GM12878 (cell line): Measurements from ENCODE around the gene ERN1. TPM values are rescaled to one million over a fixed set of nuclear protein-coding genes. Genes with fewer than 3 reads are reported as not detected.
A peak's percentile ranks its signal among the peaks of the same experiment; 100 is the strongest.

ENCODE experiments used
- ATF2 ChIP-seq: IDR thresholded peaks from 2 replicates; pipeline ENCODE4 v1.6.1; 2012; ENCODE audit warnings: low read length, inconsistent platforms
- EGR1 ChIP-seq, 2 experiments: IDR thresholded peaks; 1 replicate in 1 of 2; 2 replicates in 1 of 2; pipeline ENCODE4 v1.6.1; 2011 to 2012; ENCODE audit warnings: low read depth in 2 of 2, low read length in 2 of 2, borderline replicate concordance in 1 of 2, mild to moderate bottlenecking in 1 of 2, moderate library complexity in 1 of 2
- ESRRA ChIP-seq: IDR thresholded peaks from 2 replicates; pipeline ENCODE4 v1.6.1; 2012; ENCODE audit warnings: mild to moderate bottlenecking, low read length, improper control_type of control experiment
- FOS ChIP-seq: IDR thresholded peaks from 3 replicates; pipeline ENCODE4 v1.6.1; 2011; ENCODE audit warnings: borderline replicate concordance; ENCODE audit not compliant: insufficient read length; ENCODE audit errors: extremely low read depth
- HDGF ChIP-seq: fragments of 450-650 bp; IDR thresholded peaks from 2 replicates; pipeline ENCODE4 v1.6.1; 2016; ENCODE audit warnings: antibody characterized with exemption
- IRF3 ChIP-seq: fragments of 450-650 bp; IDR thresholded peaks from 2 replicates; pipeline ENCODE4 v1.6.1; 2014; ENCODE audit warnings: mild to moderate bottlenecking
- IRF5 ChIP-seq: fragments of 450-650 bp; IDR thresholded peaks from 2 replicates; pipeline ENCODE4 v1.6.1; 2017; ENCODE audit warnings: borderline replicate concordance
- JUND ChIP-seq: IDR thresholded peaks from 2 replicates; pipeline ENCODE4 v1.6.1; 2012; ENCODE audit warnings: low read depth, mild to moderate bottlenecking, low read length, improper control_type of control experiment, moderate library complexity
- KDM1A ChIP-seq: fragments of 200-600 bp; sonication (generic); IDR thresholded peaks from 2 replicates; pipeline ENCODE4 v1.6.1; 2016; ENCODE audit warnings: borderline replicate concordance
- MTA2 ChIP-seq: fragments of 450-650 bp; IDR thresholded peaks from 2 replicates; pipeline ENCODE4 v1.6.1; 2016; ENCODE audit warnings: low read depth, mild to moderate bottlenecking, moderate library complexity
- MYC ChIP-seq: IDR thresholded peaks from 2 replicates; pipeline ENCODE4 v1.6.1; 2011; ENCODE audit warnings: mild to moderate bottlenecking, low read length, moderate library complexity, inconsistent platforms; ENCODE audit not compliant: insufficient read depth, insufficient replicate concordance, insufficient read length, severe bottlenecking
- NBN ChIP-seq: fragments of 450-650 bp; IDR thresholded peaks from 2 replicates; pipeline ENCODE4 v1.6.1; 2016
- NFYA ChIP-seq: IDR thresholded peaks from 2 replicates; pipeline ENCODE4 v1.6.1; 2011; ENCODE audit warnings: low read depth, mild to moderate bottlenecking, low read length, improper control_type of control experiment, borderline replicate concordance
- NKRF ChIP-seq: fragments of 450-650 bp; conservative IDR thresholded peaks from 2 replicates; pipeline ENCODE4 v1.6.1; 2017; ENCODE audit warnings: mild to moderate bottlenecking, moderate library complexity
- PAX8 ChIP-seq: fragments of 450-650 bp; IDR thresholded peaks from 2 replicates; pipeline ENCODE4 v1.6.1; 2017; ENCODE audit warnings: mild to moderate bottlenecking, moderate library complexity
- RAD51 ChIP-seq: fragments of 450-650 bp; IDR thresholded peaks from 2 replicates; pipeline ENCODE4 v1.6.1; 2016; ENCODE audit warnings: moderate library complexity, mild to moderate bottlenecking, inconsistent platforms
- RB1 ChIP-seq: fragments of 450-650 bp; formaldehyde crosslinking; IDR thresholded peaks from 2 replicates; pipeline ENCODE4 v1.6.1; 2017; ENCODE audit warnings: mild to moderate bottlenecking, borderline replicate concordance
- SKIL ChIP-seq: fragments of 450-650 bp; IDR thresholded peaks from 2 replicates; pipeline ENCODE4 v1.6.1; 2017; ENCODE audit warnings: mild to moderate bottlenecking, low read depth, inconsistent platforms; ENCODE audit not compliant: poor library complexity, severe bottlenecking
- SREBF2 ChIP-seq: IDR thresholded peaks from 2 replicates; pipeline ENCODE4 v1.6.1; 2012; ENCODE audit warnings: mild to moderate bottlenecking, low read length
- SRF ChIP-seq, 2 experiments: IDR thresholded peaks; 2 replicates each; pipeline ENCODE4 v1.6.1; 2011; ENCODE audit warnings: low read depth in 2 of 2, low read length in 2 of 2, mild to moderate bottlenecking in 1 of 2, moderate library complexity in 1 of 2
- SUZ12 ChIP-seq: fragments of 200-600 bp; sonication (generic); IDR thresholded peaks from one replicate; pipeline ENCODE4 v1.6.1; 2018; ENCODE audit warnings: antibody characterized with exemption, mild to moderate bottlenecking; ENCODE audit not compliant: unreplicated experiment
- polyA plus RNA-seq, 11 experiments: library from polyadenylated mRNA; depleted of rRNA in 4 of 11; unstranded in 6 of 11; stranded (reverse) in 5 of 11; fragments of >200 nt; fragmentation: Nextera tagmentation in 4 of 11; fragmentation: Illumina TruSeq in 1 of 11; extraction: Ambion mirVana in 4 of 11; extraction: Trizol in 1 of 11; gene quantifications; 1 replicate in 1 of 11; 2 replicates in 10 of 11; pipeline versions ENCODE4 v1.2.1 to v1.2.3, GENCODE V29; 2011 to 2016; ENCODE audit warnings: inconsistent platforms in 2 of 11, missing spikeins in 2 of 11, low read depth in 1 of 11
- total RNA-seq, 4 experiments: library from RNA; depleted of rRNA in 3 of 4; stranded (reverse); fragments of >200 nt in 3 of 4; fragmentation: Illumina TruSeq in 1 of 4; extraction: Trizol in 1 of 4; gene quantifications; 2 replicates each; pipeline versions ENCODE4 v1.2.1 to v1.2.3, GENCODE V29; 2013 to 2021

Gene ERN1
- total and polyA plus RNA-seq, 10 of the 15 experiments (the other 5 are each of a cell fraction or from before 2014, with no cell fraction given): 2.6 to 19.2 (median 7.6) TPM

- 0 out of 2 replicates have a peak, but pooled peaks have one; percentile 43 for TF ChIP-seq NKRF
- no peak for TF ChIP-seq MYC
- no peak for TF ChIP-seq SUZ12
- TF ChIP-seq SREBF2: no peak
- no peak for TF ChIP-seq ATF2
- TF ChIP-seq ESRRA: no peak
- no peak for TF ChIP-seq JUND
- TF ChIP-seq RB1: no peak
- TF ChIP-seq NBN: no peak
- TF ChIP-seq HDGF: no peak
- no peak for TF ChIP-seq EGR1 (IDR thresholded peaks at IDR 0.05; ENCODE audit: borderline replicate concordance in 1 of 2, low read depth in 2 of 2, low read length in 2 of 2)
- no peak for TF ChIP-seq NFYA
- no peak for TF ChIP-seq FOS
- no peak for TF ChIP-seq PAX8
- no peak for TF ChIP-seq IRF5
- TF ChIP-seq RAD51: no peak
- TF ChIP-seq SRF (IDR thresholded peaks at IDR 0.05; ENCODE audit: low read depth in 2 of 2, low read length in 2 of 2): no peak
- peak; percentile 75 for TF ChIP-seq MTA2
- TF ChIP-seq IRF3: no peak
- no peak for TF ChIP-seq KDM1A
- no peak for TF ChIP-seq SKIL
These were observed 66.9 kb downstream of the ERN1 start (continued) for GRCh38 chr17:64063088-64063487.
